GM21528 (cell line): ENCODE measurements around the gene POLR1C.
"Not testable (repeated sequence)": the region's sequence is repeated elsewhere in the genome, so short reads cannot be mapped to it uniquely, and the experiment has no call there.

Source experiments
- ATAC-seq: cut with Tn5 transposase; IDR thresholded peaks from one replicate; pipeline ENCODE4 v1.9.1; 2021; ENCODE audit warnings: mild to moderate bottlenecking, moderate library complexity; ENCODE audit not compliant: unreplicated experiment, low FRiP score

POLR1C gene

DNA sequence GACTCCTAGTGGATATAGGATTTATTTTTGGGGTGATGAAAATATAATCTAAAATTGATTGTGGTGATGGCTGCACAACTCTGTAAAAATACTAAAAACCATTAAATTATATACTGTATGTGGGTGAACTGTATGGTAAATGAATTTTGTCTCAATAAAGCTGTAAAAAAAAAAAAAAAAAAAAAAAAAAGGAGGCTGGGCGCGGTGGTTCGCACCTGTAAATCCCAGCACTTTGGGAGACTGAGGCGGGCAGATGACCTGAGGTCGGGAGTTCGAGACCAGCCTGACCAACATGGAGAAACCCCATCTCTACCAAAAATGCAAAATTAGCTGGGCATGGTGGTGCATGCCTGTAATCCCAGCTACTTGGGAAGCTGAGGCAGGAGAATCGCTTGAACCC, 40.7 kb downstream of the POLR1C start:
- ATAC-seq: not testable (repeated sequence)

DNA sequence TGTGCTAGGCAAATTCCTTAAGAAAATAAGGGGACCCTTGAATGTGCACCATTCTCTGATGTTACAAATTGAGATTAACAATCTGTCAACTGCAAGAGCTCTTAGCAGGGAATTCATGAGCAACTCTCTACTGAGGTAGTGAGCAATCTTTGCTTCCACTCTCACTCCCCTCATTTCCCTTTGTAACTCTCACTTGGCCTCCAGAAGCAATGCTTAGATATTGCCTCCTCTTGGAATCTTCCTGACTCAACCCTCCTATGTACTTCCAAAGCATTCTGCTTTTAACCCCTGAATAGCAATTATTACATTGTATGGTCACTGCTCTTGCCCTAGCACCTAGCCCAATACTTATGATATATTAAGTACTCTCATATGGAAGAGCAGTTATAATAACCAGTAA, 42.4 kb downstream of the POLR1C start:
- no peak for ATAC-seq

- no peak for ATAC-seq
Measured at GRCh38 chr6:43570876-43571441, 54.1 kb downstream of the POLR1C start.
